Liver (tissue), 9 donors: ENCODE results near the gene MAT2B. TPM values are rescaled to one million over a fixed set of nuclear protein-coding genes. Genes with fewer than 3 reads are reported as not detected.

Experiments
- DNase-seq: peaks from one replicate; pipeline ENCODE4 v3.0.0-alpha.2; 2017; ENCODE audit warnings: low spot score
- H3K27ac ChIP-seq, 2 donors: one replicate each; pipeline ENCODE4 v1.7.0; 2013; ENCODE audit warnings: inconsistent platforms in 2 of 2, low read length in 2 of 2, control low read depth in 1 of 2, low read depth in 1 of 2, mild to moderate bottlenecking in 1 of 2
- H3K27me3 ChIP-seq, 4 donors: one replicate each; pipeline versions ENCODE4 v1.6.1 to v1.7.0; 2013; ENCODE audit warnings: low read length in 3 of 4, inconsistent platforms in 1 of 4, mild to moderate bottlenecking in 1 of 4, moderate library complexity in 1 of 4; ENCODE audit not compliant: control insufficient read depth in 4 of 4, insufficient read depth in 4 of 4
- H3K36me3 ChIP-seq, 4 donors: one replicate each; pipeline versions ENCODE4 v1.6.1 to v1.7.0; 2013; ENCODE audit warnings: low read length in 3 of 4, mild to moderate bottlenecking in 3 of 4, low read depth in 1 of 4, moderate library complexity in 1 of 4; ENCODE audit not compliant: control insufficient read depth in 4 of 4, insufficient read depth in 3 of 4
- H3K4me1 ChIP-seq, 4 donors: one replicate each; pipeline versions ENCODE4 v1.6.1 to v1.7.0; 2013; ENCODE audit warnings: low read length in 3 of 4, mild to moderate bottlenecking in 3 of 4, moderate library complexity in 1 of 4; ENCODE audit not compliant: control insufficient read depth in 4 of 4, insufficient read depth in 4 of 4
- H3K4me3 ChIP-seq, 3 donors: one replicate each; pipeline versions ENCODE4 v1.6.1 to v1.7.0; 2013; ENCODE audit warnings: low read length in 3 of 3, control low read depth in 1 of 3, low read depth in 1 of 3, mild to moderate bottlenecking in 1 of 3
- H3K9ac ChIP-seq, 2 donors: one replicate each; pipeline ENCODE4 v1.7.0; 2013; ENCODE audit warnings: low read length in 2 of 2, mild to moderate bottlenecking in 2 of 2, moderate library complexity in 2 of 2, control low read depth in 1 of 2, low read depth in 1 of 2
- H3K9me3 ChIP-seq, 4 donors: one replicate each; pipeline versions ENCODE4 v1.6.1 to v1.7.0; 2013; ENCODE audit warnings: low read length in 3 of 4; ENCODE audit not compliant: control insufficient read depth in 4 of 4
- ATF3 ChIP-seq: IDR thresholded peaks from 2 replicates; pipeline ENCODE4 v1.6.1; 2016; ENCODE audit warnings: antibody characterized with exemption
- CTCF ChIP-seq: fragments of 150-350 bp; IDR thresholded peaks from 2 replicates; pipeline ENCODE4 v1.5.1; 2017; ENCODE audit warnings: improper control_type of control experiment, low read depth, low read length; ENCODE audit not compliant: missing input control
- FOXA1 ChIP-seq: IDR thresholded peaks from 2 replicates; pipeline ENCODE4 v1.6.1; 2016; ENCODE audit warnings: antibody characterized with exemption
- FOXA2 ChIP-seq: IDR thresholded peaks from 2 replicates; pipeline ENCODE4 v1.6.1; 2016; ENCODE audit warnings: antibody characterized with exemption
- HNF4G ChIP-seq: IDR thresholded peaks from 2 replicates; pipeline ENCODE4 v1.6.1; 2016; ENCODE audit warnings: antibody characterized with exemption
- JUND ChIP-seq, 2 donors: IDR thresholded peaks; 2 replicates each; pipeline ENCODE4 v1.6.1; 2016; ENCODE audit warnings: antibody characterized with exemption in 2 of 2
- MAX ChIP-seq: IDR thresholded peaks from 2 replicates; pipeline ENCODE4 v1.6.1; 2016; ENCODE audit warnings: antibody characterized with exemption
- RAD21 ChIP-seq, 2 donors: IDR thresholded peaks; 2 replicates each; pipeline ENCODE4 v1.6.1; 2016; ENCODE audit warnings: antibody characterized with exemption in 2 of 2, mild to moderate bottlenecking in 2 of 2
- REST ChIP-seq: IDR thresholded peaks from 2 replicates; pipeline ENCODE4 v1.6.1; 2016; ENCODE audit warnings: antibody characterized with exemption, mild to moderate bottlenecking
- YY1 ChIP-seq: IDR thresholded peaks from 2 replicates; pipeline ENCODE4 v1.6.1; 2016; ENCODE audit warnings: antibody characterized with exemption, mild to moderate bottlenecking
- ZBTB33 ChIP-seq: IDR thresholded peaks from 2 replicates; pipeline ENCODE4 v1.6.1; 2016; ENCODE audit warnings: antibody characterized with exemption
- WGBS: extraction: QIAGEN DNeasy Blood & Tissue Kit; methylation state at CpG from one replicate; pipeline ENCODE4 v1.1.7; 2013; 5-methylcytosine and 5-hydroxymethylcytosine counted together
- polyA plus RNA-seq, 2 donors: library from polyadenylated mRNA; stranded (reverse) in 1 of 2; unstranded in 1 of 2; fragments of 200-250 nt in 1 of 2; fragments of >200 nt in 1 of 2; fragmentation: Nextera tagmentation in 1 of 2; extraction: Ambion mirVana in 1 of 2; gene quantifications; one replicate each; pipeline versions ENCODE4 v1.2.1 to v1.2.3, GENCODE V29; 2013 to 2015
- total RNA-seq, 2 donors: library from RNA; depleted of rRNA; stranded (reverse); fragments of >200 nt; gene quantifications; one replicate each; pipeline ENCODE4 v1.2.3, GENCODE V29; 2014
- donor health status: healthy.
- donor health status: healthy.
- donor health status: healthy.
- donor health status: healthy.
- donor health status: healthy.

MAT2B gene
- total and polyA plus RNA-seq, 4 donors = 21.3 to 41.3 (median 25.0) TPM

GRCh38 chr5:163563880-163564279 lies 58.5 kb downstream of the MAT2B start:
- DNase-seq = no peak
- TF ChIP-seq FOXA2 (no peak), RAD21 (IDR thresholded peaks at IDR 0.05) (no peak), YY1 (no peak)

GRCh38 chr5:163564321-163564938 lies 59.0 kb downstream of the MAT2B start:
- H3K27ac ChIP-seq = no peak overlapping the region
- no peaks in the 10 kb centered on the region for H3K9me3 ChIP-seq
- H3K4me1 ChIP-seq = peaks cover 2 to 12% (median 11%) of the 10 kb centered on the region in 4 donors
- H3K27me3 ChIP-seq = peaks cover 0 to 22% (median 4%) of the 10 kb centered on the region in 4 donors
- no peaks in the 10 kb centered on the region for H3K36me3 ChIP-seq
- H3K4me3 ChIP-seq = no peak overlapping the region
- 11% methylated on average over 7 of the region's 7 CpGs for WGBS
- peak; percentile 90 for TF ChIP-seq CTCF
- TF ChIP-seq ZBTB33 = no peak
- no peak for TF ChIP-seq MAX
- no peak for TF ChIP-seq HNF4G
- TF ChIP-seq RAD21 (IDR thresholded peaks at IDR 0.05) = peak; percentile 95 to 97
- no peak for TF ChIP-seq ATF3
- no peak for TF ChIP-seq JUND (IDR thresholded peaks at IDR 0.05)
- DNase-seq = peak; percentile 67
- no peak overlapping the region for H3K9ac ChIP-seq

More at GRCh38 chr5:163563880-163564279, 58.5 kb downstream of the MAT2B start:
- Histone ChIP-seq H3K4me3 (no peak overlapping the region), H3K27ac (no peak overlapping the region), H3K27me3 (peaks cover 0 to 22% (median 4%) of the 10 kb centered on the region in 4 donors), H3K9me3 (no peaks in the 10 kb centered on the region), H3K36me3 (no peaks in the 10 kb centered on the region), H3K9ac (no peak overlapping the region), H3K4me1 (peaks cover 2 to 12% (median 11%) of the 10 kb centered on the region in 4 donors)
- WGBS = 51% methylated on average over 3 of the region's 3 CpGs

GRCh38 chr5:163565492-163565891 lies 60.1 kb downstream of the MAT2B start:
- Histone ChIP-seq H3K36me3 (no peaks in the 10 kb centered on the region), H3K9ac (no peak overlapping the region), H3K27ac (no peak overlapping the region), H3K4me3 (peak overlapping the region in 2 of 3 donors; percentile 35 to 36), H3K9me3 (no peaks in the 10 kb centered on the region), H3K4me1 (peaks cover 2 to 12% (median 11%) of the 10 kb centered on the region in 4 donors), H3K27me3 (peaks cover 0 to 23% (median 4%) of the 10 kb centered on the region in 4 donors)
- TF ChIP-seq FOXA1 = no peak
- TF ChIP-seq REST = peak; percentile 76
- DNase-seq = no peak
- WGBS = 4% methylated on average over 11 of the region's 11 CpGs
